Heart right ventricle (tissue), 16 donors: Measurements from ENCODE around the gene SLC16A3. TPM values are rescaled to one million over a fixed set of nuclear protein-coding genes. Genes with fewer than 3 reads are reported as not detected.

Experiments
- ATAC-seq, 8 donors: fragments of 200-7000 bp; cut with Tn5 transposase; one replicate each; pipeline ENCODE4 v1.9.1; 2020; ENCODE audit warnings: mild to moderate bottlenecking in 8 of 8, moderate library complexity in 8 of 8, moderate number of reproducible peaks in 1 of 8
- DNase-seq, 2 donors: peaks; one replicate each; pipeline ENCODE4 v3.0.0-alpha.2; 2020
- H3K27ac ChIP-seq, 10 donors: fragments of 200-600 bp; sonication (generic) in 2 of 10; one replicate each; pipeline versions ENCODE4 v1.5.0 to v1.8.0; 2020 to 2022; ENCODE audit warnings: mild to moderate bottlenecking in 3 of 10
- H3K27me3 ChIP-seq, 7 donors: fragments of 200-600 bp; one replicate each; pipeline ENCODE4 v1.8.0; 2021 to 2022; ENCODE audit warnings: mild to moderate bottlenecking in 2 of 7
- H3K36me3 ChIP-seq, 9 donors: fragments of 200-600 bp; sonication (generic) in 1 of 9; one replicate each; pipeline versions ENCODE4 v1.5.0 to v1.8.0; 2020 to 2022; ENCODE audit warnings: mild to moderate bottlenecking in 2 of 9
- H3K4me1 ChIP-seq, 9 donors: fragments of 200-600 bp; sonication (generic) in 1 of 9; one replicate each; pipeline versions ENCODE4 v1.5.0 to v1.8.0; 2020 to 2022; ENCODE audit warnings: mild to moderate bottlenecking in 4 of 9
- H3K4me3 ChIP-seq, 10 donors: fragments of 200-600 bp; sonication (generic) in 2 of 10; one replicate each; pipeline versions ENCODE4 v1.5.0 to v1.8.0; 2020 to 2022; ENCODE audit warnings: mild to moderate bottlenecking in 7 of 10, moderate library complexity in 2 of 10
- H3K9me3 ChIP-seq, 11 donors: fragments of 200-600 bp in 10 of 11; sonication (generic) in 2 of 11; one replicate each; pipeline versions ENCODE4 v1.5.0 to v1.8.0; 2013 to 2022; ENCODE audit warnings: mild to moderate bottlenecking in 2 of 11, control low read depth in 1 of 11, moderate library complexity in 1 of 11
- WGBS, 2 donors: extraction: QIAGEN DNeasy Blood & Tissue Kit; methylation state at CpG; one replicate each; pipeline ENCODE4 v1.1.7; 2013; ENCODE audit warnings: inconsistent platforms in 1 of 2; 5-methylcytosine and 5-hydroxymethylcytosine counted together
- intact Hi-C, 10 donors: fragments of 100-400 bp; cut with DNase I; formaldehyde crosslinking; loops; one replicate each; pipeline versions ENCODE4 v1.11.1 to v1.14.2; 2022
- polyA plus RNA-seq, 2 donors: library from polyadenylated mRNA; stranded (reverse); fragments of 200-250 nt; gene quantifications; one replicate each; pipeline ENCODE4 v1.2.3, GENCODE V29; 2013
- total RNA-seq, 10 donors: library from RNA; stranded (reverse); fragmentation: NEBNext Ultra II Directional in 3 of 10; extraction: Animal tissue kit (Norgen Biotek cat#: 25700) in 3 of 10; gene quantifications; one replicate each; pipeline versions ENCODE4 v1.2.1 to v1.2.4, GENCODE V29; 2021 to 2023
- TF ChIP-seq, protein P1 (sequence below), 9 donors: fragments of 200-600 bp; sonication (generic) in 2 of 9; IDR thresholded peaks; one replicate each; pipeline versions ENCODE4 v1.5.0 to v1.8.0; 2021 to 2022; ENCODE audit warnings: antibody characterized with exemption in 9 of 9, mild to moderate bottlenecking in 5 of 9, moderate library complexity in 1 of 9
- donor health status: Arrhythmogenic right ventricular cardiomyopathy.
- donor health status: ischemic (EF 13 %, LVEDD 7.1; RV severe dilation, severe dysfunction).
- donor health status: healthy with polysubstance abuse.
- donor health status: DM: no; HTN: yes; CAD: no.
- donor health status: DM: no; HTN: no; CAD: no.
- donor health status: ischemic (EF 25% LVEDD 6.9; RV normal size, moderate dysfunction).
- donor health status: ischemic (EF 25% LVEDD 5.7; RV mildly dilated, moderate dysfunction).
- donor health status: healthy.
- donor health status: DM: yes; HTN: yes; CAD: no.
- donor health status: Ischemic cardiomyopathy.
- donor health status: ischemic (EF 35%, LVEDD 5.7; RV mildly dilated, moderate dysfunction).
- donor health status: nonischemic (EF 11% LVEDD 7.7; RV severe dilation, severe dysfunction).
- donor health status: DM: yes; HTN: yes; CAD: no.
- donor health status: PGD.
- donor health status: ischemic (EF 29% LVEDD 5.4; RV normal size, mild dysfunction).
- donor health status: nonischemic (EF 23%, LVEDD 6.1; RV moderate dilation, normal function).

The SLC16A3 gene
- total and polyA plus RNA-seq, 12 donors = 4.8 to 65.3 (median 10.1) TPM

DNA sequence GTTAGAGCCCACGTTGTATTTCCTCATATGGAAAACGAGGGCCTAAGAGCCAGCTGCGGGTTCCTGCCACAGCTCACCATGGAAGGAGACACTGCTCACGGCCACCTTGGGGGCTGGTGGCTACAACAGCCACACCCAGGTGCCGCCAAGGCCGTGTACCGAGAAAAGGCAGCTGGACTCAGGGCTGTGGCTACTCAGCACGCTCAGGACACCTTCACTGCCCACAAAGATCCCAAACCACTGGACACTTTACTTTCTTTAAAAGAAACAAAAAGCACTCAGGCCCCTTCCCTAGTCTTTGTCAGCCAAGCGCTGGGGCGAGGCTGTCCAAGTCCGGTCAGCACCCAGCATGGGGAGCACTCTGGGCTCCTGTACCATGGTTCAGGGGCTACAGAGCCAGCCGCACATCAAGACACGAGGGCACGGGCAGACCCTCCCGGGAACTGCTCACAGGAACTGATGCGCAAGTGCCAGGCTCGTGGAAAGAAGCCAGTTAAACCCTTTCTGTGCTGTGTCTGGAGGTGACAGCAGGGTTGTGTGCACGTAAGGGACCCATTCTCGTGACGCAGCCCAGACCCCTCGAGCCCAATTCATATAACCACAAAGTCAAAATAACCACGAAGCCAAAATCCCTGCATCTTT lies 18.5 kb downstream of the SLC16A3 start:
- peaks cover 23 to 69% (median 43%) of the 10 kb centered on the region in 9 donors for H3K4me1 ChIP-seq
- ATAC-seq (no peak), DNase-seq (no peak)
- intact Hi-C loops = loop anchor here in 4 of 10 donors (10.0 kb wide), 2 partner anchors 47 to 77 kb away; no protein-coding TSS in a partner anchor
- H3K4me3 ChIP-seq = no peak overlapping the region
- peak overlapping the region in 9 of 10 donors; percentile 6 to 80 (median 61) for H3K27ac ChIP-seq
- H3K27me3 ChIP-seq = no peaks in the 10 kb centered on the region
- H3K9me3 ChIP-seq = no peaks in the 10 kb centered on the region
- TF ChIP-seq, protein P1, sequence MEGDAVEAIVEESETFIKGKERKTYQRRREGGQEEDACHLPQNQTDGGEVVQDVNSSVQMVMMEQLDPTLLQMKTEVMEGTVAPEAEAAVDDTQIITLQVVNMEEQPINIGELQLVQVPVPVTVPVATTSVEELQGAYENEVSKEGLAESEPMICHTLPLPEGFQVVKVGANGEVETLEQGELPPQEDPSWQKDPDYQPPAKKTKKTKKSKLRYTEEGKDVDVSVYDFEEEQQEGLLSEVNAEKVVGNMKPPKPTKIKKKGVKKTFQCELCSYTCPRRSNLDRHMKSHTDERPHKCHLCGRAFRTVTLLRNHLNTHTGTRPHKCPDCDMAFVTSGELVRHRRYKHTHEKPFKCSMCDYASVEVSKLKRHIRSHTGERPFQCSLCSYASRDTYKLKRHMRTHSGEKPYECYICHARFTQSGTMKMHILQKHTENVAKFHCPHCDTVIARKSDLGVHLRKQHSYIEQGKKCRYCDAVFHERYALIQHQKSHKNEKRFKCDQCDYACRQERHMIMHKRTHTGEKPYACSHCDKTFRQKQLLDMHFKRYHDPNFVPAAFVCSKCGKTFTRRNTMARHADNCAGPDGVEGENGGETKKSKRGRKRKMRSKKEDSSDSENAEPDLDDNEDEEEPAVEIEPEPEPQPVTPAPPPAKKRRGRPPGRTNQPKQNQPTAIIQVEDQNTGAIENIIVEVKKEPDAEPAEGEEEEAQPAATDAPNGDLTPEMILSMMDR (IDR thresholded peaks at IDR 0.05) = no peak
- H3K36me3 ChIP-seq = peaks cover 15 to 100% (median 76%) of the 10 kb centered on the region in 9 donors
- 52 to 61% methylated on average over 22 of the region's 22 CpGs for WGBS, 2 donors

DNA sequence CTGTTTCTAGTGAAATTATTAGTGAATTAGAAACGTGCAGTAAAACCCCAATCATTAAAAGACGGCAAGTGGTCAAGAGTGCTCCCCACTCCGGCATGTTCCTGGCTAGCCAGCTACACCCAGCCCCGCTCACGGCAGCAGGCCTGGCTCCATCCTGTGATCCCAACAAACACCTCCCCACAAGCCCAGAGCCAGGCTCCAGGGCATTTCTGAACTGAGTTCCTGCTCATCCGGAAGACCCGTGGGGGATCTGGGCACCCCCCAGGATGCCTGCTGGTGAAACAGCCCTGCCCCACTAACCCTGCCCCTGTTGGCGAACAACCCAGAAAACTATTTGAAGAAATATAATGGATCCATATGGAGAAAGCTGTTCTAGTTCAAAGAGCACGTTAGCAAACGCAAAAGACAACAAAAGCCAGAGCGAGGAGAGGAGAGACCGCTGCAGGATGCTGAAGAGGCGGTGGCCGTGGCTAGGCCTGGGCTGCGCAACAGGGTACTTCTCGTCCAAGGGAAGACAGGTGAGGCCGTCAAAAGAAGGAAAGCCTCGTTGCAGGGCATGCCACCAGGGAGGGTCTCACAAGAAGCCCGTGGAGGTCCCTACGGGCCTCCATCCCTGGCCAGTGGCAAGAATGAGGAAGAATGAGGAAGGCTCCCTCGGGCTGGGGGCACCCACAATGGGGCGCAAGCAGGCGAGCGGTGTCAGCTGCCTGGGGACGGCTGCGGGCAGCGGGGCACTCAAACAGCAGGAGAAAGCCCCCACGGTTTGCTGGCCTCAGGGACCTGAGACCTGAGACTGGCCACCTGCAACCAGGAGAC lies 19.2 kb downstream of the SLC16A3 start:
- H3K36me3 ChIP-seq = peaks cover 17 to 100% (median 84%) of the 10 kb centered on the region in 9 donors
- WGBS, 2 donors = 87 to 88% methylated on average over 28 of the region's 28 CpGs
- no peak overlapping the region for H3K4me3 ChIP-seq
- peaks cover 22 to 62% (median 35%) of the 10 kb centered on the region in 9 donors for H3K4me1 ChIP-seq
- intact Hi-C loops = loop anchor here in 4 of 10 donors (10.0 kb wide), 2 partner anchors 47 to 77 kb away; no protein-coding TSS in a partner anchor
- DNase-seq = no peak
- TF ChIP-seq, protein P1 (IDR thresholded peaks at IDR 0.05) = no peak
- ATAC-seq = no peak
- H3K9me3 ChIP-seq = no peaks in the 10 kb centered on the region
- H3K27ac ChIP-seq = peak overlapping the region in 6 of 10 donors; percentile 50 to 77 (median 64)
- H3K27me3 ChIP-seq = no peaks in the 10 kb centered on the region

DNA sequence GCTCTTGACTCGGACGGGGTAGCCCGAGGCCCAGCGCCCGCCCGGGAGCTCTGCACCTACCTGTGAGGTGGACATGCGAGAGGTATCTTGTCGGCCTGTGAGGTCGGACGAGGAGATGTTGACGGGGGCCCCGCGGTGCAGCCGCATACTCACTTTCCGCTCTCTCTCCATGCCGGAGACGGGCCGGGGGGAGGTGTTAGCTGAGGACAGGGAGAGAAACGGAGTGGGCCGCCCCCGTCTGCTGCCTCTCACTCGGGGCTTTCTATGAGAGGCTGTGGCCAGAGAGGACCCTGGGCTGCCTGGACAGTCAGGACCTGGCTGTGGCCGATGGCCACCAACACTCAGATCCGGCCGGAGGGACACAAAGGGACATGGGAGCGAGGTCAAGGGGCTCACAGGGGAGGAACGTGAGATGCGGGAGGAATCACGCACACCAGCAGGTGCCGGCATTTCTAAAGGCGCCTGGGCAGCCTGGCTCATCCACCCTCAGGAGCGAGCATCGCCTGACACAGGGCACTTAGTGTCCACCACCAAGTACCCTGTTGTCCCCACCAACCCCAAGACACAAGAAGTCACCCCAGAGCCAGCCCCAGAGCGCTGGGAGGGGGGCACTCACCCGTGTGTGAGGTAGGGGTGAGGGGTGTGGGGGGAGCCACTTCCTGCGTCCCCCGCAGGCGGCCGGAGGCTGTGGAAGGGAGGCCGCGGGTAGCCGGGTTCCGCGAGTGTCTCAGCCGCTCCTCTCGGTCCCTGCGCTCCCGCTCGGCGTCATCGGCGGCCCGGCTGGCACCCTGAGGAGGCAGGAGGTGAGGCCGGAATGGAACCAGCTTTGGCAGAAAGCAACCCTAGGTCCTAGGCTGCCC lies 20.2 kb downstream of the SLC16A3 start:
- peaks cover 17 to 97% (median 84%) of the 10 kb centered on the region in 9 donors for H3K36me3 ChIP-seq
- no peak overlapping the region for H3K27ac ChIP-seq
- H3K9me3 ChIP-seq = no peaks in the 10 kb centered on the region
- H3K4me3 ChIP-seq = no peak overlapping the region
- 90 to 92% methylated on average over 53 to 54 of the region's 54 CpGs for WGBS, 2 donors
- intact Hi-C loops = loop anchor here in 4 of 10 donors (10.0 kb wide), 2 partner anchors 46 to 76 kb away; no protein-coding TSS in a partner anchor
- H3K27me3 ChIP-seq = no peaks in the 10 kb centered on the region
- TF ChIP-seq, protein P1 (IDR thresholded peaks at IDR 0.05) = no peak
- no peak for DNase-seq
- peaks cover 17 to 52% (median 29%) of the 10 kb centered on the region in 9 donors for H3K4me1 ChIP-seq
- no peak for ATAC-seq
